Osteocyte (in vitro differentiated cells): Measurements from ENCODE around the gene DNAJC11. TPM values are rescaled to one million over a fixed set of nuclear protein-coding genes. Genes with fewer than 3 reads are reported as not detected.

Source experiments
- DNase-seq: peaks from one replicate; pipeline ENCODE4 v3.0.0; 2021; ENCODE audit warnings: mixed read lengths; ENCODE audit not compliant: unreplicated experiment; ENCODE audit errors: extremely low spot score
- H3K27ac Mint-ChIP-seq: one replicate; pipeline ENCODE4 v1.8.0; 2021; ENCODE audit warnings: mild to moderate bottlenecking, mixed read lengths; ENCODE audit not compliant: unreplicated experiment
- H3K27me3 Mint-ChIP-seq: one replicate; pipeline ENCODE4 v1.8.0; 2021; ENCODE audit warnings: mixed read lengths; ENCODE audit not compliant: unreplicated experiment
- H3K36me3 Mint-ChIP-seq: one replicate; pipeline ENCODE4 v1.8.0; 2021; ENCODE audit warnings: mixed read lengths; ENCODE audit not compliant: unreplicated experiment
- H3K4me1 Mint-ChIP-seq: one replicate; pipeline ENCODE4 v1.8.0; 2021; ENCODE audit warnings: mixed read lengths; ENCODE audit not compliant: unreplicated experiment
- H3K4me3 Mint-ChIP-seq: one replicate; pipeline ENCODE4 v1.8.0; 2021; ENCODE audit warnings: mild to moderate bottlenecking, moderate library complexity, mixed read lengths; ENCODE audit not compliant: unreplicated experiment
- H3K9me3 Mint-ChIP-seq: one replicate; pipeline ENCODE4 v1.8.0; 2021; ENCODE audit warnings: mixed read lengths; ENCODE audit not compliant: unreplicated experiment
- CTCF ChIP-seq: fragments of 200-600 bp; sonication (generic); IDR thresholded peaks from 2 replicates; pipeline ENCODE4 v1.5.0; 2021; ENCODE audit warnings: antibody characterized with exemption, mild to moderate bottlenecking, moderate library complexity
- total RNA-seq: library from RNA; stranded (reverse); gene quantifications from 2 replicates; pipeline ENCODE4 v1.2.1, GENCODE V29; 2021

DNAJC11 gene
- total RNA-seq, 1 donor from 2014 or later: 52.9 TPM

- DNase-seq: no peak
- H3K4me1 Mint-ChIP-seq: peaks cover 20% of the 10 kb centered on the region
- H3K36me3 Mint-ChIP-seq: peaks cover 28% of the 10 kb centered on the region
- peak overlapping the region; percentile 88 for H3K27ac Mint-ChIP-seq
- no peaks in the 10 kb centered on the region for H3K27me3 Mint-ChIP-seq
- TF ChIP-seq CTCF: no peak
- peak overlapping the region; percentile 84 for H3K4me3 Mint-ChIP-seq
- H3K9me3 Mint-ChIP-seq: no peaks in the 10 kb centered on the region
Observed at GRCh38 chr1:6625584-6626149, 75.9 kb downstream of the DNAJC11 start.

GRCh38 chr1:6624710-6625583 is 76.7 kb downstream of the DNAJC11 start, which contains the start of gene THAP3:
Gene THAP3 (plus strand): TSS chr1:6624868. CDS start chr1:6625219, 351 bp downstream.
- no peaks in the 10 kb centered on the region for H3K9me3 Mint-ChIP-seq
- peak; percentile 94 for DNase-seq
- H3K4me3 Mint-ChIP-seq: peak within 1 kb of the TSS; percentile 84
- peak within 1 kb of the TSS; percentile 88 for H3K27ac Mint-ChIP-seq
- H3K4me1 Mint-ChIP-seq: peaks cover 20% of the 10 kb centered on the region
- peaks cover 28% of the 10 kb centered on the region for H3K36me3 Mint-ChIP-seq
- no peaks in the 10 kb centered on the region for H3K27me3 Mint-ChIP-seq
- no peak for TF ChIP-seq CTCF

GRCh38 chr1:6623269-6623965 is 78.2 kb downstream of the DNAJC11 start:
- H3K27ac Mint-ChIP-seq: no peak overlapping the region
- no peak for DNase-seq
- peaks cover 20% of the 10 kb centered on the region for H3K4me1 Mint-ChIP-seq
- no peak for TF ChIP-seq CTCF
- no peaks in the 10 kb centered on the region for H3K27me3 Mint-ChIP-seq
- H3K4me3 Mint-ChIP-seq: no peak overlapping the region
- H3K9me3 Mint-ChIP-seq: no peaks in the 10 kb centered on the region
- peaks cover 32% of the 10 kb centered on the region for H3K36me3 Mint-ChIP-seq

GRCh38 chr1:6622396-6623152 is 79.0 kb downstream of the DNAJC11 start:
- no peak for TF ChIP-seq CTCF
- no peak overlapping the region for H3K27ac Mint-ChIP-seq
- peaks cover 16% of the 10 kb centered on the region for H3K4me1 Mint-ChIP-seq
- no peak overlapping the region for H3K4me3 Mint-ChIP-seq
- H3K9me3 Mint-ChIP-seq: no peaks in the 10 kb centered on the region
- no peaks in the 10 kb centered on the region for H3K27me3 Mint-ChIP-seq
- DNase-seq: no peak
- peaks cover 28% of the 10 kb centered on the region for H3K36me3 Mint-ChIP-seq
